Activated CD4-positive, alpha-beta T cell treated with anti-CD3 and anti-CD28 coated beads for 36 hours (primary cell): ENCODE results near the gene CHD9NB. TPM values are rescaled to one million over a fixed set of nuclear protein-coding genes. Genes with fewer than 3 reads are reported as not detected.
"Not testable (repeated sequence)": the region's sequence is repeated elsewhere in the genome, so short reads cannot be mapped to it uniquely, and the experiment has no call there.

Experiments
- ATAC-seq: fragments of 200-7000 bp; cut with Tn5 transposase; one replicate; pipeline ENCODE4 v1.10.0; 2021; ENCODE audit warnings: mild to moderate bottlenecking, moderate library complexity
- CTCF ChIA-PET: fragments of 350-600 bp; sonication (Branson Sonifier 250); formaldehyde crosslinking; loops from one replicate; lab custom pipeline; 2021; ENCODE audit warnings: antibody characterized with exemption; lab: Charles Lee
- POLR2A ChIA-PET: fragments of 350-600 bp; sonication (Branson Sonifier 250); formaldehyde crosslinking; loops from one replicate; lab custom pipeline; 2021; ENCODE audit warnings: antibody characterized with exemption, inconsistent platforms; lab: Charles Lee
- DNase-seq: peaks from one replicate; pipeline ENCODE4 v3.0.0-alpha.2; 2020
- H3K27ac Mint-ChIP-seq: one replicate; pipeline ENCODE4 v1.8.0; 2021; ENCODE audit warnings: mixed read lengths
- H3K27me3 Mint-ChIP-seq: one replicate; pipeline ENCODE4 v1.8.0; 2021; ENCODE audit warnings: mixed read lengths
- H3K36me3 Mint-ChIP-seq: one replicate; pipeline ENCODE4 v1.8.0; 2021; ENCODE audit warnings: low read depth, mixed read lengths
- H3K4me1 Mint-ChIP-seq: one replicate; pipeline ENCODE4 v1.8.0; 2021; ENCODE audit warnings: mixed read lengths
- H3K4me3 Mint-ChIP-seq: one replicate; pipeline ENCODE4 v1.8.0; 2021; ENCODE audit warnings: mild to moderate bottlenecking, moderate library complexity, mixed read lengths
- H3K9me3 Mint-ChIP-seq: one replicate; pipeline ENCODE4 v1.8.0; 2021; ENCODE audit warnings: low read depth, mixed read lengths
- intact Hi-C, 2 experiments: fragments of 100-400 bp; cut with DNase I in 1 of 2; cut with micrococcal nuclease in 1 of 2; formaldehyde crosslinking; loops; one replicate each; pipeline versions ENCODE4 v1.14.2 to v1.15.1; 2022 to 2024; cut with DNase I, micrococcal nuclease
- total RNA-seq, 2 experiments: library from RNA; stranded (reverse); gene quantifications; one replicate each; pipeline ENCODE4 v1.2.3, GENCODE V29; 2021

Gene CHD9NB
- total RNA-seq, 2 experiments from 2014 or later, result 0.14 TPM; not detected in 1

DNA sequence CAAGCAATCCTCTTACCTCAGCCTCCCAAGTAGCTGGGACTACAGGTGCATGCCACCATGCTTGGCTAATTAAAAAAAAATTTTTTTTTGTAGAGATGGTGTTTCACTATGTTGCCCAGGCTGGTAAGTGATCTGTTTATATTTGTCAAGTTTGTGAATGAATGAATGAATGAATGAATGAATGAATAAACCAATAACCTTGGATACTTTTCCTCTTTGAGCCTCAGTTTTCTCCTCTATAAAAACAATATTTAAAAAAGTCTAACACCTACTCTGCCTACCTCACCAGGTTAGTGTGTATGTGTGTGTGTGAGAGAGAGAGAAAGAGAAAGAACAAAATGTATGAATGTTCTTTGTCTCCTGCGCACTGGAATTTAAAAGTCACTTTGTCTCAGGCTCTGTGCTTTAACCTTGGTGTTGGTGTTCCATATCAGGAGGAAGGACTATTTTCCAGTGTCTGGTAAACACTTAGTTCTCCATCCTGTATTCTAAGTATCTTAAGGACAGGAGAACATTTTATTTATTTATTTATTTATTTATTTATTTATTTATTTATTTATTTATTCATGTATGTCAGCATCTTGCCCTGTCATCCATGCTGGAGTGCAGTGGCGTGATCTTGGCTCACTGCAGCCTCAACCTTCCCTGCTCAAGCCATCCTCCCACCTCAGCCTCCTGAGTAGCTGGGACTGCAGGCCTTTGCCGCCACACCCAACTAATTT lies 29.1 kb upstream of the CHD9NB start:
- CTCF ChIA-PET, result interaction anchor here (0.6 to 0.8 kb wide), 2 partner anchors 10 to 27 kb away, joined by 3 read pairs; partner anchors contain the start of gene CHD9
- ATAC-seq (no peak), DNase-seq (no peak)
- Mint-ChIP-seq H3K27ac (no peak overlapping the region), H3K9me3 (no peaks in the 10 kb centered on the region), H3K27me3 (no peaks in the 10 kb centered on the region), H3K4me3 (no peak overlapping the region), H3K4me1 (peaks cover 3% of the 10 kb centered on the region), H3K36me3 (no peaks in the 10 kb centered on the region)
- intact Hi-C loops, result no loop called here
- POLR2A ChIA-PET, result no interaction called here

DNA sequence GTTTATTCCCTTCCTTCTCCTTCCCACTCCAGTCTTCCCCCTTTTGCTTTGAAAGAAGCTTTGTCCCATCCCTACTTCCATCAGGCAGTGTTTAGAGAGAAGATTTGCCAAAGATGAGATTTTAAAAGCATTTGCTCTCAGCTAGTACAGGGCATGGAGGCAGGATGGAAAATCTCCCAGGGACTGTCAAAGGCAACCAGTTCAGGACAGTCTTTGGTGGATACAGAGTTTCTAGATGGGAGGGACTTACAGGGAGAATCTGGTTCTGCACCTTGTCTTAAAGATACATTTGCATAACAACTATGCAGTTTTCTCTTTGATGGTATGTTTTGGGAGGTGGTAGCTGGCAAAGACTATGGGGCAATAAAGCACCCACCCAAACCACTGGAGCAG lies 28.3 kb upstream of the CHD9NB start:
- peaks cover 3% of the 10 kb centered on the region for H3K4me1 Mint-ChIP-seq
- intact Hi-C loops, result no loop called here
- ChIA-PET CTCF (no interaction called here), POLR2A (interaction anchor here (0.5 kb wide), 1 partner anchor 114 kb away, joined by 3 read pairs; no protein-coding TSS in a partner anchor)
- no peak overlapping the region for H3K27ac Mint-ChIP-seq
- H3K27me3 Mint-ChIP-seq, result no peaks in the 10 kb centered on the region
- H3K4me3 Mint-ChIP-seq, result no peak overlapping the region
- H3K9me3 Mint-ChIP-seq, result no peaks in the 10 kb centered on the region
- no peaks in the 10 kb centered on the region for H3K36me3 Mint-ChIP-seq
- DNase-seq (no peak), ATAC-seq (no peak)

DNA sequence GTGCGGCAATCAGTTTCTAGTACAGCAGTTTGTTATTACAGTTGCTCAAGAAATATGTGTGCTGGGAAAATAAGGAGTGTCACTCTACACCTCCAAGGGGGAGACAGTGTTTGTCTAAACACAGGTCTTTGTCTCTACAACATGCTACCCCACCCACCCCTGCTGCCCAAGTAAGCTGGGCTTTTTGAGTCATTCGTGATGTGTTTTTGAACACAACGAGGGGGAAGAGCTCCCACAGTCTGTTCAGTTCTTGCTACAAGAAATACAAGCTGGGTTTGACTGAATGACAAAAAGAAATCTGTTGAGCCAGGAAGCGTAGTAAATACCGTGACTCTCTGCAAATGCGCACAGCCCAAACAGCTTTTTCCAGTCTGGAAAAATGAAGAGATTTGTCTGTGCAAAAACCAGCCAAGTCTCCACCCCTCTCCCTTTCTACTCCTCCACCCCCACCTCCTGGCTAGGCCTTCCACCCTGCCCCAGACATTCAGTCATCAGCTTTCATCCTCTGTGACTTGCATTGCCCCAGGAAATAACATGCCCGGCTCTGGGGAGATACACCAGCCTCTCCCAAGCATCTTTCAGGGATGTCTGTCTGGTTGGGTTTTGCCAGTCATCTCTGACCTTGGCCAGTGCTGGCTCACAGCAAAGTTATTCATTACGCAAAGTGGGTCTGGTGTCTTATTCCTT lies 27.8 kb upstream of the CHD9NB start:
- H3K27ac Mint-ChIP-seq, result no peak overlapping the region
- peaks cover 4% of the 10 kb centered on the region for H3K36me3 Mint-ChIP-seq
- no peak overlapping the region for H3K4me3 Mint-ChIP-seq
- no peaks in the 10 kb centered on the region for H3K27me3 Mint-ChIP-seq
- intact Hi-C loops, result no loop called here
- CTCF ChIA-PET, result no interaction called here
- ATAC-seq (no peak), DNase-seq (no peak)
- POLR2A ChIA-PET, result no interaction called here
- H3K4me1 Mint-ChIP-seq, result peaks cover 3% of the 10 kb centered on the region
- no peaks in the 10 kb centered on the region for H3K9me3 Mint-ChIP-seq

DNA sequence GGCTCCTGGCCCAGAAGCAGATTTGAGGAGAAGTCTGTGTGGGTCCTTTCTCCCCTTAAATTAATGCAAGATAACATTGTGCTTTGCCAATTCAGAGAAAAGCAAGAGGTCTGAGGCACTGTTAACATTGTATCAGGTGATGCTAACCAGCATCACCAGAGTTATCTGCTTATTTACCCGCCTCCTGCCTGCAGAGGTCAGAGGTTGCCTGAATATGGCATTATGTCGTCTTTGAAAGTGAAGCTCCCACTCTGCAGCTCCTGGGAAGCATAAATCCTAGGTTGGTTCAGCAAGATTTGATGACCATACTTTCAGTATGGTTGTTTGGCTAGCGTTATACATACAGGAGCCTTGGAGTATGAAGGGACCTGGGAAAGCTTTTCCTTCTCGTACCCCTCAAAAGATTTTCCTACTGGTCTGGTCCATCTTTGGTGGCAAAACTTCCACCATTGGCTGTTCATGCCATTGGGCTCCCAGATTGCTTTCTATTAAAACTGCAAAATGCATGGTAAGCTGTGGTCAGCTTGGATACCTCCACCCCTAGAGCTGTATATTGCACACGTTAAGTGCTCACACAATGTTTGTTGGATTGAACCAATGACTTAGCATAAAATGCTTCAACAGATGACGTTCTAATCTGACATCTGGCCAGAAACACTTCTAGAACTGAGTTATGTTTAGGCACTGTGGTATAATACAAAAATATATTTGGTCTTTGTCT lies 26.2 kb upstream of the CHD9NB start:
- Mint-ChIP-seq H3K27me3 (no peaks in the 10 kb centered on the region), H3K4me3 (no peak overlapping the region), H3K4me1 (peaks cover 3% of the 10 kb centered on the region), H3K27ac (no peak overlapping the region), H3K36me3 (peaks cover 5% of the 10 kb centered on the region), H3K9me3 (peaks cover 3% of the 10 kb centered on the region)
- ChIA-PET POLR2A (interaction anchor here (0.7 kb wide), 1 partner anchor 88 kb away, joined by 3 read pairs; no protein-coding TSS in a partner anchor), CTCF (no interaction called here)
- intact Hi-C loops, result no loop called here
- ATAC-seq (no peak), DNase-seq (no peak)

- CTCF ChIA-PET, result no interaction called here
- DNase-seq (no peak), ATAC-seq (no peak)
- Mint-ChIP-seq H3K36me3 (peaks cover 9% of the 10 kb centered on the region), H3K4me3 (no peak overlapping the region), H3K27ac (no peak overlapping the region), H3K27me3 (no peaks in the 10 kb centered on the region), H3K9me3 (peaks cover 8% of the 10 kb centered on the region), H3K4me1 (peaks cover 3% of the 10 kb centered on the region)
- intact Hi-C loops, result no loop called here
- POLR2A ChIA-PET, result interaction anchor here (0.7 kb wide), 1 partner anchor 89 kb away, joined by 3 read pairs; no protein-coding TSS in a partner anchor
These were observed 25.6 kb upstream of the CHD9NB start for GRCh38 chr16:53078247-53078646.

GRCh38 chr16:53075461-53075860 lies 22.8 kb upstream of the CHD9NB start:
- POLR2A ChIA-PET, H3K27me3 Mint-ChIP-seq, CTCF ChIA-PET, DNase-seq, H3K36me3 Mint-ChIP-seq, H3K4me1 Mint-ChIP-seq, H3K4me3 Mint-ChIP-seq, intact Hi-C loops, H3K9me3 Mint-ChIP-seq, ATAC-seq, H3K27ac Mint-ChIP-seq: not testable (repeated sequence)

DNA sequence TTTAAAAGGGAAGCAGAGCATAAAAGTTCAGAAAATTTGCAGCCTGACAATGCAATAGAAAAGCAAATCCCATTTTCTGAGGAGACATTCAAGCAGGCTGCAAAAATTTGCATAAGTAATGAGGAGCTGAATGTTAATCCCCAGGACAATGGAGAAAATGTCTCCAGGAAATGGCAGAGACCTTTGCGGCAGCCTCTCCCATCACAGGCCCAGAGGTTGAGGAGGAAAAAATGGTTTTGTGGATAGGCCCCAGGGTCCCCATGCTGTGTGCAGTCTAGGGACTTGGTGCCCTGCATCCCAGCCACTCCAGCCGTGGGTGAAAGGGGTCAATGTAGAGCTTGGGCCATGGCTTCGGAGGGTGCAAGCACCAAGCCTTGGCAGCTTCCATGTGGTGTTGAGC lies 21.6 kb upstream of the CHD9NB start:
- intact Hi-C loops, POLR2A ChIA-PET, H3K4me3 Mint-ChIP-seq, CTCF ChIA-PET, H3K4me1 Mint-ChIP-seq, DNase-seq, H3K27ac Mint-ChIP-seq, H3K36me3 Mint-ChIP-seq, ATAC-seq, H3K27me3 Mint-ChIP-seq, H3K9me3 Mint-ChIP-seq: not testable (repeated sequence)

DNA sequence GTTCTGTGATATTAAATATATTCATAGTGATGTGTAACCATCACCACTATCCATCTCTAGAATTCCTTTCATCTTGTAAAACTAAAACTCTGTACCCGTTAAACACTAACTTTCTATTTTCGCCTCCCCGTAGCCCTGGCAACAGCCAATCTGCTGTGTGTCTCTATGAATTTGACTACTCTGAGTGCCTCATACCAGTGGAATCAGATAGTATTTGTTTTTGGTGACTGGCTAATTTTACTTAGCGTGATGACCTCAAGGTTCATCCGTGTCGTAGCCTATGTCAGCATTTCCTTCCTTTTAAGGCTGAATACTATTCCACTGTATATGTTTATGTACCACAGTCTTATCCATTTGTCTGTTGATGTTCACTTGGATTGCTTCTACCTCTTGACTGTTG lies 20.3 kb upstream of the CHD9NB start:
- peaks cover 11% of the 10 kb centered on the region for H3K36me3 Mint-ChIP-seq
- POLR2A ChIA-PET, result no interaction called here
- H3K27me3 Mint-ChIP-seq, result no peaks in the 10 kb centered on the region
- peaks cover 13% of the 10 kb centered on the region for H3K4me1 Mint-ChIP-seq
- H3K9me3 Mint-ChIP-seq, result peaks cover 8% of the 10 kb centered on the region
- DNase-seq (no peak), ATAC-seq (no peak)
- H3K27ac Mint-ChIP-seq, result no peak overlapping the region
- intact Hi-C loops, result no loop called here
- CTCF ChIA-PET, result no interaction called here
- H3K4me3 Mint-ChIP-seq, result no peak overlapping the region

GRCh38 chr16:53071748-53072301 lies 19.1 kb upstream of the CHD9NB start:
- H3K36me3 Mint-ChIP-seq, result peaks cover 11% of the 10 kb centered on the region
- CTCF ChIA-PET, result interaction anchor here (0.6 to 1.0 kb wide), 3 partner anchors 11 to 744 kb away, joined by 3 read pairs; no protein-coding TSS in a partner anchor
- POLR2A ChIA-PET, result no interaction called here

GRCh38 chr16:53069772-53070171 lies 17.1 kb upstream of the CHD9NB start:
- Mint-ChIP-seq H3K27me3 (no peaks in the 10 kb centered on the region), H3K9me3 (peaks cover 8% of the 10 kb centered on the region), H3K4me3 (no peak overlapping the region), H3K27ac (no peak overlapping the region), H3K36me3 (peaks cover 6% of the 10 kb centered on the region), H3K4me1 (peaks cover 17% of the 10 kb centered on the region)
- intact Hi-C loops, result no loop called here
- CTCF ChIA-PET, result interaction anchor here (1.1 kb wide), 1 partner anchor 15 kb away, joined by 3 read pairs; the partner anchor contains the start of gene CHD9
- POLR2A ChIA-PET, result no interaction called here
- ATAC-seq, result no peak
- no peak for DNase-seq

More at GRCh38 chr16:53071748-53072301, 19.1 kb upstream of the CHD9NB start:
- DNase-seq (no peak), ATAC-seq (no peak)
- no peak overlapping the region for H3K4me3 Mint-ChIP-seq
- intact Hi-C loops, result no loop called here
- H3K4me1 Mint-ChIP-seq, result peaks cover 16% of the 10 kb centered on the region
- H3K27ac Mint-ChIP-seq, result no peak overlapping the region
- H3K9me3 Mint-ChIP-seq, result peaks cover 8% of the 10 kb centered on the region
- H3K27me3 Mint-ChIP-seq, result no peaks in the 10 kb centered on the region

- H3K27ac Mint-ChIP-seq, result no peak overlapping the region
- CTCF ChIA-PET, result interaction anchor here (0.6 kb wide), 1 partner anchor 285 kb away, joined by 4 read pairs; no protein-coding TSS in a partner anchor
- H3K4me3 Mint-ChIP-seq, result no peak overlapping the region
- peaks cover 18% of the 10 kb centered on the region for H3K4me1 Mint-ChIP-seq
- DNase-seq, result no peak
- H3K9me3 Mint-ChIP-seq, result no peaks in the 10 kb centered on the region
- no peaks in the 10 kb centered on the region for H3K27me3 Mint-ChIP-seq
- intact Hi-C loops, result no loop called here
- no peak for ATAC-seq
- POLR2A ChIA-PET, result no interaction called here
- peaks cover 2% of the 10 kb centered on the region for H3K36me3 Mint-ChIP-seq
These were observed 15.7 kb upstream of the CHD9NB start for GRCh38 chr16:53068423-53068833.
